Osteocyte (in vitro differentiated cells): ENCODE measurements around the gene EFNA5. TPM values are rescaled to one million over a fixed set of nuclear protein-coding genes. Genes with fewer than 3 reads are reported as not detected.

ENCODE experiments used
- DNase-seq: peaks from one replicate; pipeline ENCODE4 v3.0.0; 2021; ENCODE audit warnings: mixed read lengths; ENCODE audit not compliant: unreplicated experiment; ENCODE audit errors: extremely low spot score
- H3K27ac Mint-ChIP-seq: one replicate; pipeline ENCODE4 v1.8.0; 2021; ENCODE audit warnings: mild to moderate bottlenecking, mixed read lengths; ENCODE audit not compliant: unreplicated experiment
- H3K27me3 Mint-ChIP-seq: one replicate; pipeline ENCODE4 v1.8.0; 2021; ENCODE audit warnings: mixed read lengths; ENCODE audit not compliant: unreplicated experiment
- H3K36me3 Mint-ChIP-seq: one replicate; pipeline ENCODE4 v1.8.0; 2021; ENCODE audit warnings: mixed read lengths; ENCODE audit not compliant: unreplicated experiment
- H3K4me1 Mint-ChIP-seq: one replicate; pipeline ENCODE4 v1.8.0; 2021; ENCODE audit warnings: mixed read lengths; ENCODE audit not compliant: unreplicated experiment
- H3K4me3 Mint-ChIP-seq: one replicate; pipeline ENCODE4 v1.8.0; 2021; ENCODE audit warnings: mild to moderate bottlenecking, moderate library complexity, mixed read lengths; ENCODE audit not compliant: unreplicated experiment
- H3K9me3 Mint-ChIP-seq: one replicate; pipeline ENCODE4 v1.8.0; 2021; ENCODE audit warnings: mixed read lengths; ENCODE audit not compliant: unreplicated experiment
- CTCF ChIP-seq: fragments of 200-600 bp; sonication (generic); IDR thresholded peaks from 2 replicates; pipeline ENCODE4 v1.5.0; 2021; ENCODE audit warnings: antibody characterized with exemption, mild to moderate bottlenecking, moderate library complexity
- total RNA-seq: library from RNA; stranded (reverse); gene quantifications from 2 replicates; pipeline ENCODE4 v1.2.1, GENCODE V29; 2021

EFNA5 gene
- total RNA-seq, 1 donor from 2014 or later = 34.2 TPM

- no peak for DNase-seq
- peaks cover 48% of the 10 kb centered on the region for H3K4me1 Mint-ChIP-seq
- H3K4me3 Mint-ChIP-seq = peak overlapping the region; percentile 40
- no peaks in the 10 kb centered on the region for H3K36me3 Mint-ChIP-seq
- H3K27ac Mint-ChIP-seq = peak overlapping the region; percentile 85
- H3K27me3 Mint-ChIP-seq = no peaks in the 10 kb centered on the region
- no peak for TF ChIP-seq CTCF
- no peaks in the 10 kb centered on the region for H3K9me3 Mint-ChIP-seq
These were observed 128.3 kb downstream of the EFNA5 start for GRCh38 chr5:107542428-107542827.

GRCh38 chr5:107541400-107541799, 129.3 kb downstream of the EFNA5 start:
- Mint-ChIP-seq H3K9me3 (no peaks in the 10 kb centered on the region), H3K27me3 (no peaks in the 10 kb centered on the region), H3K4me1 (peaks cover 48% of the 10 kb centered on the region), H3K4me3 (no peak overlapping the region), H3K27ac (peak overlapping the region; percentile 85), H3K36me3 (no peaks in the 10 kb centered on the region)
- TF ChIP-seq CTCF = no peak
- DNase-seq = no peak

- H3K9me3 Mint-ChIP-seq = no peaks in the 10 kb centered on the region
- peaks cover 48% of the 10 kb centered on the region for H3K4me1 Mint-ChIP-seq
- TF ChIP-seq CTCF = no peak
- peak overlapping the region; percentile 27 for H3K27ac Mint-ChIP-seq
- no peaks in the 10 kb centered on the region for H3K27me3 Mint-ChIP-seq
- no peaks in the 10 kb centered on the region for H3K36me3 Mint-ChIP-seq
- no peak overlapping the region for H3K4me3 Mint-ChIP-seq
- no peak for DNase-seq
These were observed 130.9 kb downstream of the EFNA5 start for GRCh38 chr5:107539726-107540330.

- peaks cover 42% of the 10 kb centered on the region for H3K4me1 Mint-ChIP-seq
- H3K27me3 Mint-ChIP-seq = no peaks in the 10 kb centered on the region
- no peak for DNase-seq
- no peak overlapping the region for H3K27ac Mint-ChIP-seq
- no peak for TF ChIP-seq CTCF
- H3K4me3 Mint-ChIP-seq = no peak overlapping the region
- no peaks in the 10 kb centered on the region for H3K9me3 Mint-ChIP-seq
- H3K36me3 Mint-ChIP-seq = no peaks in the 10 kb centered on the region
These were observed 131.8 kb downstream of the EFNA5 start for GRCh38 chr5:107538805-107539445.

- no peak for TF ChIP-seq CTCF
- Mint-ChIP-seq H3K9me3 (no peaks in the 10 kb centered on the region), H3K4me3 (no peak overlapping the region), H3K27ac (no peak overlapping the region), H3K27me3 (no peaks in the 10 kb centered on the region), H3K36me3 (no peaks in the 10 kb centered on the region), H3K4me1 (peaks cover 36% of the 10 kb centered on the region)
- DNase-seq = no peak
These were observed 132.4 kb downstream of the EFNA5 start for GRCh38 chr5:107538331-107538730.
